Measurements from ENCODE around the gene NANP.

The NANP gene

DNA sequence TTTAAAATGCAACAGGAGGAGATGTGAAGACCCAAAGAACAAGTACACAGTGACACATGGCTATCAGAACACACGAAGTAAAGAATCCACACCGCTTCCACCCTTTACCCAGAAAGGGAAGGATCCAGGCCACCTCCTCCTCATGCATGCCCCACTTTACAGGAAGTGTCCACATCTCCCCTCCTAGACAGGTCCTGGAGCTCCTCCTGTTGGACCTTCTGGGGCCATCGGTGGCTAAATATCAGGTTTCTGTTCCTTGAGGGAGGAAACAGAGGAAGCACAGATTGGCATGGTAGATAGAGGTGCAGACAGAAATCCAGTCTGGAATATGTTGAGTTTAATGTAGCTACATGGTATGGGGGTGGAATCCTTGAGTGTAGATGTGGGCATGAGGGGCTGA, 49.4 kb downstream of the NANP start:
- H3K4me3 ChIP-seq (ENCODE audit: low read depth, low read length) = no peak overlapping the region
- H3K27me3 ChIP-seq = no peaks in the 10 kb centered on the region
- no peaks in the 10 kb centered on the region for H3K9me3 ChIP-seq
- no peaks in the 10 kb centered on the region for H3K36me3 ChIP-seq
- TF ChIP-seq, protein P1, sequence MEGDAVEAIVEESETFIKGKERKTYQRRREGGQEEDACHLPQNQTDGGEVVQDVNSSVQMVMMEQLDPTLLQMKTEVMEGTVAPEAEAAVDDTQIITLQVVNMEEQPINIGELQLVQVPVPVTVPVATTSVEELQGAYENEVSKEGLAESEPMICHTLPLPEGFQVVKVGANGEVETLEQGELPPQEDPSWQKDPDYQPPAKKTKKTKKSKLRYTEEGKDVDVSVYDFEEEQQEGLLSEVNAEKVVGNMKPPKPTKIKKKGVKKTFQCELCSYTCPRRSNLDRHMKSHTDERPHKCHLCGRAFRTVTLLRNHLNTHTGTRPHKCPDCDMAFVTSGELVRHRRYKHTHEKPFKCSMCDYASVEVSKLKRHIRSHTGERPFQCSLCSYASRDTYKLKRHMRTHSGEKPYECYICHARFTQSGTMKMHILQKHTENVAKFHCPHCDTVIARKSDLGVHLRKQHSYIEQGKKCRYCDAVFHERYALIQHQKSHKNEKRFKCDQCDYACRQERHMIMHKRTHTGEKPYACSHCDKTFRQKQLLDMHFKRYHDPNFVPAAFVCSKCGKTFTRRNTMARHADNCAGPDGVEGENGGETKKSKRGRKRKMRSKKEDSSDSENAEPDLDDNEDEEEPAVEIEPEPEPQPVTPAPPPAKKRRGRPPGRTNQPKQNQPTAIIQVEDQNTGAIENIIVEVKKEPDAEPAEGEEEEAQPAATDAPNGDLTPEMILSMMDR (IDR thresholded peaks at IDR 0.05; ENCODE audit: low read depth, low read length) = peak; percentile 37; the same call in 1 of the 2 replicates
- DNase-seq = peak; percentile 19
- H3K4me1 ChIP-seq = no peaks in the 10 kb centered on the region

DNA sequence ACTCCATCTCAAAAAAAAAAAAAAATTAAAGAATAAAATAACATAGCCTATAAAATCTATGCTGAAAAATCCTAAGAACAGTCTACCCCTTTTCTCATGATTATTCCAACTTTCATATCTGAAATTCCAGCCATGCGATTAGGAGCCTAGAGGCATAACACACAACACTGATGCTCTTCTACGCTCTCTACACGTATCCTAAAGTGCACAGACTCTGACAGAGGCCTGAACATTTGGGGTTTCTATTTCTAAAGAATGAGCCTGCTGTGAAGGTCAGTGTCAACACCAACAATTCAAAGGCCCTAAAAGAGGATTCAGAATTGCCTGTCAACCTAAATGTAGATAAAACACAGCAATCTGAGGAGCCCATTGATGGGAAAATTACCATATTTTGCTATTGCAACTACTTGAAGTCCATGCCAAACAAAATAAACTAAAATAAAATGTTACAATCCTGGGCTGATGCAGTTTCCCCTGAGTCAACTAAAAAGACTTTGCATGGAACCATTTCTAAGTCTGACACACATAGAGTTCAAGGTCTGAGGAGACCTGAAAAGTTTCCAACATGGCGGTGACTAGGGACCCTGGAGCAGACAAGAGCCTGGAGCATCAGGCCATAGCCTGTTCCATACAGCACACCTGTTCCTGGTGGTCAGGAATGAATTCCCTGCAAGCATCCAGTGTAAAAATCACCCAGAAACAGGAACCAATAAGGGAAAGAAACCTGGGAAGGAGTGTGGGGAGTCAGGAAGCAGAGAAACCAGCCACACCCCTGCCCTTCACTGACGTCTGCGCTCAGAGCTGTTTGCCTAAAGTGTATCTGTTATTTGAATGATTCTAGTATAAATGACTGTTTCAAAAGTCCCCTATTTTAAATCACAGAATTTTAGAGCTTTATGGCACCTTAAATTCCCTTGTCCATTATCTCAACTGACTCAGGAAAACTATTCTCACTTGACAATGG, 50.2 kb downstream of the NANP start:
- DNase-seq = no peak
- Histone ChIP-seq H3K4me1 (no peaks in the 10 kb centered on the region), H3K4me3 (ENCODE audit: low read depth, low read length) (no peak overlapping the region), H3K36me3 (no peaks in the 10 kb centered on the region), H3K9me3 (no peaks in the 10 kb centered on the region), H3K27me3 (no peaks in the 10 kb centered on the region)
- TF ChIP-seq, protein P1 (IDR thresholded peaks at IDR 0.05; ENCODE audit: low read depth, low read length) = no peak

DNA sequence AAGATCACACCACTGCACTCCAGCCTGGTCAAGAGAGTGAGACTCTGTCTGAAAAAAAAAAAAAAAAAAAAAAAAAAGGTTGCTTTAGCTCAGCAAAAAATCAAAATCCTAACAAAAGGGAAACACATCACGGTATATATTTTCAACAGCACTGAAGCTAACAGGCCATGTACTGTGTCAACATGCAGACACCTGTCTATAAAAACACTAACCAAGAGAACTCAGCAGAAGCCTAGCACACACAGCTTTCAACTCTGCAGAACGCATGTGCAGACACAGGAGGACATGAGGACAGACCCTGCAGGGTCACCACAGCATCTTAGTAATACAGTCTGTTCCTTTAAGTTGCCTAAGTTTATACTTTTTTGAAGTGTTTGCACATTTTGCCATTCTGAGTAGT, 52.0 kb downstream of the NANP start:
- H3K9me3 ChIP-seq = no peaks in the 10 kb centered on the region
- TF ChIP-seq, protein P1 (IDR thresholded peaks at IDR 0.05; ENCODE audit: low read depth, low read length) = no peak
- H3K4me3 ChIP-seq (ENCODE audit: low read depth, low read length) = no peak overlapping the region
- H3K36me3 ChIP-seq = no peaks in the 10 kb centered on the region
- no peaks in the 10 kb centered on the region for H3K27me3 ChIP-seq
- no peak for DNase-seq
- H3K4me1 ChIP-seq = no peaks in the 10 kb centered on the region

DNA sequence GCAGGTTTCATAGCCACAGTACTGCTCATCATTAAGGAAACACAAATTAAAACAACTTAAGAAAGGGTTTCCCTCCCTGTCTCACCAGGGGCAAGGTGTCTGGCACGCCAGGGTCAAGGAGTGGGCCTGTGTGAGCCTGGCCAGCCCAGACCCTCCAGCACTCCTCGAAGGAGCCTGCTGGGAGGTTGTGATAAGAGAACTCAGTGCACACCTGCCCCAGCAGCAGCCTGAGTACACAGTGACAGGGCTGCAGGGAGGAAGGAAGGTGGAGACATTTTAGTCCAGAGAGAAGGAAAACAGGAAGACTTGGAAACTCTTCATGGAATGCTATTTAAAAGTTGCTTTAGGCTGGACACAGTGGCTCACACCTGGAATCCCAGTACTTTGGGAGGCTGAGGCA, 52.6 kb downstream of the NANP start:
- H3K9me3 ChIP-seq = no peaks in the 10 kb centered on the region
- H3K4me3 ChIP-seq (ENCODE audit: low read depth, low read length) = no peak overlapping the region
- H3K4me1 ChIP-seq = no peaks in the 10 kb centered on the region
- no peaks in the 10 kb centered on the region for H3K36me3 ChIP-seq
- TF ChIP-seq, protein P1 (IDR thresholded peaks at IDR 0.05; ENCODE audit: low read depth, low read length) = no peak
- no peaks in the 10 kb centered on the region for H3K27me3 ChIP-seq
- no peak for DNase-seq

DNA sequence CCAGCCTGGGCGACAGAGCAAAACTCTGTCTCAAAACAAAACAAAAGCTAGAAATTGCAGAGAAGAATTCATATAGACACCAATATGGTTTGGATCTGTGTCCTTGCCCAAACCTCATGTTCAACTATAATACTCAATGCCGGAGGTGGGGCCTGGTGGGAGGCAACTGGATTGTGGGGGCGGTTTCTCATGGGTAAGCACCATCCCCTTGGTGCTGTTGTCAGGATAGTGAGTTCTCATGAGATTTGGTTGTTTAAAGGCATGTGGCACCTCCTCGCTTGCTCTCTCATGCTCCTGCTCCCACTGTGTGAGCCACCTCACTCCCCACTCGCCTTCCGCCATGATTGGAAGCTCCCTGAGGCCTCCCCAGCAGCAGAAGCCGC, 53.7 kb downstream of the NANP start:
- Histone ChIP-seq H3K36me3 (no peaks in the 10 kb centered on the region), H3K4me1 (no peaks in the 10 kb centered on the region), H3K4me3 (ENCODE audit: low read depth, low read length) (no peak overlapping the region), H3K9me3 (no peaks in the 10 kb centered on the region), H3K27me3 (no peaks in the 10 kb centered on the region)
- no peak for DNase-seq
- TF ChIP-seq, protein P1 (IDR thresholded peaks at IDR 0.05; ENCODE audit: low read depth, low read length) = no peak

DNA sequence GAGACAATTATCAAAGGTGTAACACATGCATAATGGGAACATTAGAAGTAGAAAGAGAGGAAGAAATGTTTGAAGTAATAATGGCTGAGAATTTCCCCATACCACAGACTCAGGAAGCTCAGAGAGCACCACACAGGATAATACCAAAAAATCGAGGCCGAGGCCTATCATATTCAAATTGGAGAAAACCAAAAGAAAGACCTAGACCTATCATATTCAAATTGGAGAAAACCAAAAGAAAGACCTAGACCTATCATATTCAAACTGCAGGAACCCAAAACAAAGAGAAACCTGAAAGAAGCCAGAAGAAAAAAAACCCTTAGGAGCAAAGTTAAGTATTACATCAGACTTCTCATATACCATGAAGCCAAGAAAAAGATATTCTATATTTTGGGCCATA, 56.5 kb downstream of the NANP start:
- no peaks in the 10 kb centered on the region for H3K36me3 ChIP-seq

More for the DNA sequence above, 56.5 kb downstream of the NANP start:
- no peaks in the 10 kb centered on the region for H3K27me3 ChIP-seq
- TF ChIP-seq, protein P1 (IDR thresholded peaks at IDR 0.05; ENCODE audit: low read depth, low read length) = no peak
- no peaks in the 10 kb centered on the region for H3K9me3 ChIP-seq
- no peak overlapping the region for H3K4me3 ChIP-seq (ENCODE audit: low read depth, low read length)
- DNase-seq = no peak
- H3K4me1 ChIP-seq = no peaks in the 10 kb centered on the region

Measured in BE2C (cell line).